AG04450 (cell line): ENCODE results near the gene FAM222A. TPM values are rescaled to one million over a fixed set of nuclear protein-coding genes. Genes with fewer than 3 reads are reported as not detected.

Experiments used
- CTCF ChIA-PET: fragments of 300-600, 350-600 bp; formaldehyde crosslinking; extraction: SDS; loops from one replicate; lab custom pipeline; 2022; ENCODE audit warnings: antibody characterized with exemption, inconsistent platforms; lab: Charles Lee
- POLR2A ChIA-PET: fragments of 350-600 bp; formaldehyde crosslinking; extraction: SDS; loops from one replicate; lab custom pipeline; 2021; ENCODE audit warnings: antibody characterized with exemption, inconsistent platforms; lab: Yijun Ruan, JAX
- DNase-seq: peaks from one replicate; pipeline ENCODE4 v3.0.0-alpha.2; 2011; ENCODE audit warnings: low read depth, low spot score
- H3K27ac ChIP-seq: one replicate; pipeline ENCODE4 v1.5.1; 2012; ENCODE audit warnings: low read depth, low read length, control low read depth
- H3K27me3 ChIP-seq: one replicate; pipeline ENCODE4 v1.6.0; 2012; ENCODE audit warnings: low read length; ENCODE audit not compliant: control insufficient read depth, insufficient read depth
- H3K4me3 ChIP-seq: 2 replicates; pipeline ENCODE4 v1.5.1; 2011; ENCODE audit warnings: mild to moderate bottlenecking, low read depth, low read length, control low read depth
- H3K9me3 ChIP-seq: 2 replicates; pipeline ENCODE4 v1.5.1; 2012; ENCODE audit warnings: low read length; ENCODE audit not compliant: control insufficient read depth, insufficient read depth
- polyA plus RNA-seq: library from polyadenylated mRNA; depleted of rRNA; stranded (reverse); fragments of >200 nt; gene quantifications from 2 replicates; pipeline ENCODE4 v1.2.3, GENCODE V29; 2011
- TF ChIP-seq, protein P1 (sequence below): IDR thresholded peaks from 2 replicates; pipeline ENCODE4 v1.5.1; 2011; ENCODE audit warnings: low read depth, low read length, control low read depth, inconsistent platforms

FAM222A gene
- polyA plus RNA-seq, 1 experiment: 0.15 TPM

DNA sequence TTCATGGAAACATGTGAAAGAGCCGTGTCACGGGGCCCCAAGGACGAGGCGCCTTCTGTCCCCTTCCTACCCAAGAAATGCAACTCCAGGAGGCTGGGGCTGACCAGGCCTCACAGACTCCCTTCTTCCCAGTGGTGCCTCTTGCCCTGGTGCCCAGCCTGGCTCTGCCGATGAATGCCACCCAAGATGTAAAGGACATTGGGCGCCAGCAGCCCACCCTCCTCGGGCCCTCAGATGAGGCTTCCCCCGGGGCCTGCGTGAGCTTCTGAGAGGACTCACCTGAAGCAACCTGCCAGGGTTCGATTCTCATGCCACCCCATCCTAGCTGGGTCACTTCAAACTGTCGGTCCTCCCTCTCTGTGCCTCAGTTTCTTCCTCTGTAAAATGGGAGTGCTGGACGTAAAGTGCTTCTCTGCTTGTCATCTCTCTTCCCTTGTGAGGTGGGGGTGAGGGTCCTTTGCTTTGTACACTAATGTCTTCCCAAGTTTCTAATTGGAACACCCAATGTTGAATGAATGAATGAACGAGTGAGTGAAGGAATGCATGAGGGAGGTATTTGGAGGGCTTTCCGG, 10.8 kb downstream of the FAM222A start:
- CTCF ChIA-PET: no interaction called here

DNA sequence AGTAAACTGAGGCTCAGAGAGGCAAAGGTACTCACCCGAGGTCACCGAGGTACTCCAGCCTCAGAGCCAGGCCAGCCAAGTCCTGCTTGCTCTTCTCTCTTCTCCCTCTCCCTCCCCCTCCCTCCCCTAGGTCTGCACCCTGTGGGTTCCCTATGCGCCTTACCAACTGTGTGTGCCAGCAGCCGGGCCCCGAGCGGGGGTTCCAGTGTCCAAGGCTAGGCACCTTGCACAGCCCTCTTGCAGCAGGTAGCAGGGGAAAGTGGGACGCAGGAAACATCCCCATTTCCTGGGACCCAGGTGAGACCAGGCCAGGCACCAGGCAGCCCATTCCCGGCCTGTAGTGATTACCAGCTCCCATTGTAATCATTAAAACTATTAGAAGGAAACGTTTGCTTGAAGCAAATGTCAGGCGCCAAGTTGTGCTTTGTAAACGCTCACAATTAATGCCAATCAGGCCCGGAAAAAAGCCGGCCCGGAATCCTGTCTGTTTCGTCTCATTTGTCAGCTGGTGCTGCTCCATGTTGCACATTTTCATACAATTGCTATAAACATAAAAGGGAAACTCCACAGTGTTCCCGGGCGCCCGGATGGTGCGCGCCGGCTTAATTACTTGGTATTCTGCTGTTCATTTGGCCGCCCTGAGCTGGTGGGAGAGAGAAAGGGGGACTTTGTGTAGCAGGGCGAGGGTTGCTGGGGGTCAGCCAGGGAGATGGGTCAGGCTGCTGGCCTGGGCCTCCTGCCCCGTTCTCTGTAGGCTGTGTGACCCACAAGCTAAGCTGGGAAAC, 11.9 kb downstream of the FAM222A start:
- H3K4me3 ChIP-seq: no peak overlapping the region
- no peaks in the 10 kb centered on the region; the same call in 1 of the 2 replicates for H3K9me3 ChIP-seq
- ChIA-PET CTCF (interaction anchor here (0.6 to 0.7 kb wide), 2 partner anchors 87 to 706 kb away, joined by 3 to 6 read pairs; no protein-coding TSS in a partner anchor), POLR2A (no interaction called here)
- TF ChIP-seq, protein P1, sequence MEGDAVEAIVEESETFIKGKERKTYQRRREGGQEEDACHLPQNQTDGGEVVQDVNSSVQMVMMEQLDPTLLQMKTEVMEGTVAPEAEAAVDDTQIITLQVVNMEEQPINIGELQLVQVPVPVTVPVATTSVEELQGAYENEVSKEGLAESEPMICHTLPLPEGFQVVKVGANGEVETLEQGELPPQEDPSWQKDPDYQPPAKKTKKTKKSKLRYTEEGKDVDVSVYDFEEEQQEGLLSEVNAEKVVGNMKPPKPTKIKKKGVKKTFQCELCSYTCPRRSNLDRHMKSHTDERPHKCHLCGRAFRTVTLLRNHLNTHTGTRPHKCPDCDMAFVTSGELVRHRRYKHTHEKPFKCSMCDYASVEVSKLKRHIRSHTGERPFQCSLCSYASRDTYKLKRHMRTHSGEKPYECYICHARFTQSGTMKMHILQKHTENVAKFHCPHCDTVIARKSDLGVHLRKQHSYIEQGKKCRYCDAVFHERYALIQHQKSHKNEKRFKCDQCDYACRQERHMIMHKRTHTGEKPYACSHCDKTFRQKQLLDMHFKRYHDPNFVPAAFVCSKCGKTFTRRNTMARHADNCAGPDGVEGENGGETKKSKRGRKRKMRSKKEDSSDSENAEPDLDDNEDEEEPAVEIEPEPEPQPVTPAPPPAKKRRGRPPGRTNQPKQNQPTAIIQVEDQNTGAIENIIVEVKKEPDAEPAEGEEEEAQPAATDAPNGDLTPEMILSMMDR: no peak
- H3K27ac ChIP-seq: no peak overlapping the region
- peaks cover 30% of the 10 kb centered on the region for H3K27me3 ChIP-seq
- no peak for DNase-seq

More for the DNA sequence above, 10.8 kb downstream of the FAM222A start:
- Histone ChIP-seq H3K4me3 (no peak overlapping the region), H3K27ac (no peak overlapping the region), H3K27me3 (peaks cover 24% of the 10 kb centered on the region), H3K9me3 (no peaks in the 10 kb centered on the region; the same call in 1 of the 2 replicates)
- DNase-seq: no peak
- POLR2A ChIA-PET: no interaction called here
- TF ChIP-seq, protein P1: no peak

DNA sequence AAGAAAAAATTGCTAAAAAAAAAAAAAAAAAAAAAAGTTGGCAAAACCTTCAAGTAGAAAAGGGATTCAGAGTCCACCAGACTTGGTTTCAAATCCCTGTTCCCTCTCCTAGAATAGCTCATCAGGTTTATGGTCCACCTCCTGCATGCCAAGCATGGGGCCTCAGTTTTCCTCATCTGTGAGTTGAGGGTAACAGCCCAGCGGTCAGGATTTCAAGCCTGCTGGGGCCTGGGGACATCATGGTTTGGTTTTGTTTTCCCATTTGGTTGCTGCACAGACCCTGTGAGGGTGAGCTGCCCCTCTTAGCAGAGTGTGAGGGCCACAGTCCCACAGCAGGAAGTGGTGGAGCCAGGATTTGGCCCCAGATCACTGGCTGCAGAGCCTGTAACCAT, 12.5 kb downstream of the FAM222A start:
- peaks cover 31% of the 10 kb centered on the region for H3K27me3 ChIP-seq
- H3K27ac ChIP-seq: no peak overlapping the region
- POLR2A ChIA-PET: no interaction called here
- TF ChIP-seq, protein P1: no peak
- no peak for DNase-seq
- H3K4me3 ChIP-seq: no peak overlapping the region
- no peaks in the 10 kb centered on the region; the same call in 1 of the 2 replicates for H3K9me3 ChIP-seq
- CTCF ChIA-PET: interaction anchor here (0.6 to 0.7 kb wide), 2 partner anchors 86 to 706 kb away, joined by 3 to 6 read pairs; no protein-coding TSS in a partner anchor

DNA sequence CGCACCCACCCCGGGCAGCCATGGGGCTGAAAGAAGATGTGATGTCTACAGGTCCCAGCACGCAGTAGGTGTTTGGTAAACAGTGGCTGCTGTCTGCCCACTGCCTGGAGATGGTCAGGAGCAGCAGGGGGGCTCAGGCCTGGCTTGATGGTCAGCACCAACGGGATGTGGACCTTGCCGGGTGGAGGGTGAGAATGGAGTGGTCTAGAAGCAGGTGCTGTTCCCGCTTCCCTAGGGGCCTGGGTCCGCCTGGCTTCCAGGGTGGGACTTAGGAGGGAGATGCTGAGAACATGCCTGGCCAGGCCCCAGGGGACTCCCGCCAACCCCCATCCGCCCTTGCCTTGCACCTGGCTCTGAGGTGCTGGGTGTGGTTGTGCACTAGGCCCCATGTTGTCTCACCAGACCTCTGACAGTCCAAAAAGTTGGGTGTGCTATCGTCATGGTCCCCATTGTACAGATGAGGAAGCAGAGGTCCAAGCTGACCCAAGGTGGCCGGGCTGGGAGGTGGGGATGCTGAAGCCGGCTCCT, 12.9 kb downstream of the FAM222A start:
- Histone ChIP-seq H3K27me3 (peaks cover 31% of the 10 kb centered on the region), H3K4me3 (no peak overlapping the region), H3K9me3 (no peaks in the 10 kb centered on the region; the same call in 1 of the 2 replicates), H3K27ac (no peak overlapping the region)
- TF ChIP-seq, protein P1: no peak
- POLR2A ChIA-PET: no interaction called here
- no peak for DNase-seq
- CTCF ChIA-PET: interaction anchor here (0.6 to 0.7 kb wide), 2 partner anchors 85 to 705 kb away, joined by 3 to 6 read pairs; no protein-coding TSS in a partner anchor
